ENCODE data around the gene ARHGEF16. TPM values are rescaled to one million over a fixed set of nuclear protein-coding genes. Genes with fewer than 3 reads are reported as not detected.

The ARHGEF16 gene
- total RNA-seq, 1 donor from 2014 or later = 0.34 TPM

GRCh38 chr1:3472906-3473305, 18.4 kb downstream of the ARHGEF16 start:
- H3K9me3 Mint-ChIP-seq (ENCODE audit: unreplicated experiment) = no peaks in the 10 kb centered on the region
- H3K4me1 Mint-ChIP-seq (ENCODE audit: low read depth, unreplicated experiment) = peaks cover 9% of the 10 kb centered on the region
- H3K36me3 Mint-ChIP-seq (ENCODE audit: unreplicated experiment) = no peaks in the 10 kb centered on the region
- H3K4me3 Mint-ChIP-seq (ENCODE audit: unreplicated experiment) = no peak overlapping the region
- TF ChIP-seq CTCF (IDR thresholded peaks at IDR 0.05; ENCODE audit: partially characterized antibody, unreplicated experiment) = no peak
- peaks cover 7% of the 10 kb centered on the region for H3K27me3 Mint-ChIP-seq (ENCODE audit: unreplicated experiment)
- no peak overlapping the region for H3K27ac Mint-ChIP-seq (ENCODE audit: unreplicated experiment)
- DNase-seq = no peak

GRCh38 chr1:3473381-3473844, 18.9 kb downstream of the ARHGEF16 start:
- no peak overlapping the region for H3K4me3 Mint-ChIP-seq (ENCODE audit: unreplicated experiment)
- peaks cover 7% of the 10 kb centered on the region for H3K27me3 Mint-ChIP-seq (ENCODE audit: unreplicated experiment)
- no peak for DNase-seq
- no peak for TF ChIP-seq CTCF (IDR thresholded peaks at IDR 0.05; ENCODE audit: partially characterized antibody, unreplicated experiment)
- peaks cover 9% of the 10 kb centered on the region for H3K4me1 Mint-ChIP-seq (ENCODE audit: low read depth, unreplicated experiment)
- no peaks in the 10 kb centered on the region for H3K36me3 Mint-ChIP-seq (ENCODE audit: unreplicated experiment)
- H3K27ac Mint-ChIP-seq (ENCODE audit: unreplicated experiment) = no peak overlapping the region
- no peaks in the 10 kb centered on the region for H3K9me3 Mint-ChIP-seq (ENCODE audit: unreplicated experiment)

GRCh38 chr1:3474016-3474415, 19.6 kb downstream of the ARHGEF16 start:
- H3K4me3 Mint-ChIP-seq (ENCODE audit: unreplicated experiment) = no peak overlapping the region
- H3K27ac Mint-ChIP-seq (ENCODE audit: unreplicated experiment) = no peak overlapping the region
- H3K9me3 Mint-ChIP-seq (ENCODE audit: unreplicated experiment) = no peaks in the 10 kb centered on the region
- H3K36me3 Mint-ChIP-seq (ENCODE audit: unreplicated experiment) = no peaks in the 10 kb centered on the region
- H3K4me1 Mint-ChIP-seq (ENCODE audit: low read depth, unreplicated experiment) = peaks cover 9% of the 10 kb centered on the region
- no peak for DNase-seq
- TF ChIP-seq CTCF (IDR thresholded peaks at IDR 0.05; ENCODE audit: partially characterized antibody, unreplicated experiment) = no peak
- peaks cover 7% of the 10 kb centered on the region for H3K27me3 Mint-ChIP-seq (ENCODE audit: unreplicated experiment)

GRCh38 chr1:3474421-3474820, 20.0 kb downstream of the ARHGEF16 start:
- Mint-ChIP-seq H3K27me3 (ENCODE audit: unreplicated experiment) (peaks cover 7% of the 10 kb centered on the region), H3K27ac (ENCODE audit: unreplicated experiment) (no peak overlapping the region), H3K4me3 (ENCODE audit: unreplicated experiment) (no peak overlapping the region), H3K36me3 (ENCODE audit: unreplicated experiment) (no peaks in the 10 kb centered on the region), H3K9me3 (ENCODE audit: unreplicated experiment) (no peaks in the 10 kb centered on the region), H3K4me1 (ENCODE audit: low read depth, unreplicated experiment) (peaks cover 9% of the 10 kb centered on the region)
- TF ChIP-seq CTCF (IDR thresholded peaks at IDR 0.05; ENCODE audit: partially characterized antibody, unreplicated experiment) = no peak
- DNase-seq = no peak

GRCh38 chr1:3475839-3476573, 21.5 kb downstream of the ARHGEF16 start:
- peaks cover 1% of the 10 kb centered on the region for H3K4me1 Mint-ChIP-seq (ENCODE audit: low read depth, unreplicated experiment)
- no peak for TF ChIP-seq CTCF (IDR thresholded peaks at IDR 0.05; ENCODE audit: partially characterized antibody, unreplicated experiment)
- H3K4me3 Mint-ChIP-seq (ENCODE audit: unreplicated experiment) = no peak overlapping the region
- H3K36me3 Mint-ChIP-seq (ENCODE audit: unreplicated experiment) = no peaks in the 10 kb centered on the region
- DNase-seq = no peak
- no peaks in the 10 kb centered on the region for H3K9me3 Mint-ChIP-seq (ENCODE audit: unreplicated experiment)
- H3K27me3 Mint-ChIP-seq (ENCODE audit: unreplicated experiment) = peaks cover under 1% of the 10 kb centered on the region
- no peak overlapping the region for H3K27ac Mint-ChIP-seq (ENCODE audit: unreplicated experiment)
